Sigmoid colon (tissue), 7 donors: ENCODE results near the gene CRACR2B. TPM values are rescaled to one million over a fixed set of nuclear protein-coding genes. Genes with fewer than 3 reads are reported as not detected.

Experiments used
- DNase-seq: peaks from one replicate; pipeline ENCODE4 v3.0.0-alpha.2; 2019
- H3K27ac ChIP-seq, 4 donors: fragments of 200-600 bp; sonication (generic); one replicate each; pipeline ENCODE4 v1.5.1; 2016 to 2019; ENCODE audit warnings: mild to moderate bottlenecking in 1 of 4
- H3K27me3 ChIP-seq, 3 donors: fragments of 200-600 bp; sonication (generic); one replicate each; pipeline ENCODE4 v1.5.1; 2019; ENCODE audit warnings: mild to moderate bottlenecking in 1 of 3
- H3K36me3 ChIP-seq, 4 donors: fragments of 200-600 bp; sonication (generic); one replicate each; pipeline ENCODE4 v1.5.1; 2016 to 2019
- H3K4me1 ChIP-seq, 4 donors: fragments of 200-600 bp; sonication (generic); one replicate each; pipeline ENCODE4 v1.5.1; 2017 to 2019
- H3K4me3 ChIP-seq, 4 donors: fragments of 200-600 bp; sonication (generic); one replicate each; pipeline ENCODE4 v1.5.1; 2017 to 2019; ENCODE audit warnings: mild to moderate bottlenecking in 2 of 4, moderate library complexity in 1 of 4
- H3K9me3 ChIP-seq, 4 donors: fragments of 200-600 bp in 3 of 4; sonication (generic) in 3 of 4; one replicate each; pipeline versions ENCODE4 v1.5.1 to v1.6.1; 2013 to 2019
- CTCF ChIP-seq, 4 experiments: fragments of 450-650 bp in 3 of 4; fragments of 200-600 bp in 1 of 4; IDR thresholded peaks; one replicate each; pipeline ENCODE4 v1.5.1; 2016 to 2019; ENCODE audit warnings: antibody characterized with exemption in 4 of 4, mild to moderate bottlenecking in 3 of 4, moderate library complexity in 2 of 4
- EP300 ChIP-seq, 4 donors: sonication (generic); formaldehyde crosslinking; IDR thresholded peaks; one replicate each; pipeline ENCODE4 v1.6.1; 2017; ENCODE audit warnings: antibody characterized with exemption in 4 of 4
- POLR2A ChIP-seq, 2 donors: fragments of 450-650 bp; IDR thresholded peaks; one replicate each; pipeline ENCODE4 v1.6.1; 2016; ENCODE audit warnings: antibody characterized with exemption in 2 of 2, mild to moderate bottlenecking in 2 of 2, moderate library complexity in 2 of 2
- POLR2AphosphoS5 ChIP-seq, 4 donors: sonication (generic); formaldehyde crosslinking; IDR thresholded peaks; one replicate each; pipeline ENCODE4 v1.6.1; 2017; ENCODE audit warnings: antibody characterized with exemption in 4 of 4
- WGBS, 2 donors: extraction: QIAGEN DNeasy Blood & Tissue Kit; methylation state at CpG; one replicate each; pipeline ENCODE4 v1.1.7; 2013; 5-methylcytosine and 5-hydroxymethylcytosine counted together
- intact Hi-C: fragments of 100-400 bp; cut with DNase I; formaldehyde crosslinking; loops from one replicate; pipeline ENCODE4 v1.15.1; 2023
- polyA plus RNA-seq, 3 donors: library from polyadenylated mRNA; stranded (reverse); fragments of 200-250 nt; gene quantifications; one replicate each; pipeline ENCODE4 v1.2.3, GENCODE V29; 2013
- total RNA-seq, 4 donors: library from RNA; depleted of rRNA; stranded (reverse); fragments of >200 nt; gene quantifications; one replicate each; pipeline ENCODE4 v1.1.0, GENCODE V29; 2016
- donor health status: healthy with polysubstance abuse.
- donor health status: Bipolar disorder and iron deficiency.
- donor health status: healthy.

The CRACR2B gene
- total and polyA plus RNA-seq, 7 donors, result 1.5 to 149 (median 9.5) TPM

GRCh38 chr11:875203-875602 is 47.5 kb downstream of the CRACR2B start:
- intact Hi-C loops, result no loop called here
- no peaks in the 10 kb centered on the region for H3K4me1 ChIP-seq
- H3K9me3 ChIP-seq, result no peaks in the 10 kb centered on the region
- H3K4me3 ChIP-seq, result no peak overlapping the region
- TF ChIP-seq POLR2A (IDR thresholded peaks at IDR 0.05) (no peak), EP300 (IDR thresholded peaks at IDR 0.05) (no peak), CTCF (IDR thresholded peaks at IDR 0.05) (no peak), POLR2AphosphoS5 (IDR thresholded peaks at IDR 0.05) (no peak)
- 73 to 89% methylated on average over 16 of the region's 16 CpGs for WGBS, 2 donors
- no peak overlapping the region for H3K27ac ChIP-seq
- H3K27me3 ChIP-seq, result no peaks in the 10 kb centered on the region
- DNase-seq, result no peak
- peaks cover 0 to 10% (median 2%) of the 10 kb centered on the region in 4 donors for H3K36me3 ChIP-seq

- intact Hi-C loops, result no loop called here
- no peak for TF ChIP-seq POLR2AphosphoS5 (IDR thresholded peaks at IDR 0.05)
- no peak for TF ChIP-seq POLR2A (IDR thresholded peaks at IDR 0.05)
- no peak for TF ChIP-seq EP300 (IDR thresholded peaks at IDR 0.05)
- TF ChIP-seq CTCF (IDR thresholded peaks at IDR 0.05), result no peak
- Histone ChIP-seq H3K27me3 (no peaks in the 10 kb centered on the region), H3K4me1 (no peaks in the 10 kb centered on the region), H3K36me3 (peaks cover 0 to 13% (median 4%) of the 10 kb centered on the region in 4 donors), H3K27ac (no peak overlapping the region), H3K4me3 (no peak overlapping the region), H3K9me3 (no peaks in the 10 kb centered on the region)
- no peak for DNase-seq
- WGBS, 2 donors, result 92 to 94% methylated on average over 21 of the region's 21 CpGs
Observed at GRCh38 chr11:875769-876301, 48.1 kb downstream of the CRACR2B start.

GRCh38 chr11:876545-876944 is 48.8 kb downstream of the CRACR2B start:
- 85 to 88% methylated on average over 12 of the region's 12 CpGs for WGBS, 2 donors
- TF ChIP-seq EP300 (IDR thresholded peaks at IDR 0.05) (no peak), POLR2A (IDR thresholded peaks at IDR 0.05) (no peak), CTCF (IDR thresholded peaks at IDR 0.05) (no peak), POLR2AphosphoS5 (IDR thresholded peaks at IDR 0.05) (no peak)
- peaks cover 0 to 13% (median 4%) of the 10 kb centered on the region in 4 donors for H3K36me3 ChIP-seq

GRCh38 chr11:877565-877964 is 49.8 kb downstream of the CRACR2B start:
- no peaks in the 10 kb centered on the region for H3K27me3 ChIP-seq
- no peaks in the 10 kb centered on the region for H3K9me3 ChIP-seq
- WGBS, 2 donors, result 94 to 95% methylated on average over 11 of the region's 11 CpGs
- no peaks in the 10 kb centered on the region for H3K4me1 ChIP-seq
- peaks cover 0 to 21% (median 4%) of the 10 kb centered on the region in 4 donors for H3K36me3 ChIP-seq
- intact Hi-C loops, result no loop called here
- no peak for TF ChIP-seq CTCF (IDR thresholded peaks at IDR 0.05)
- TF ChIP-seq EP300 (IDR thresholded peaks at IDR 0.05), result no peak
- H3K27ac ChIP-seq, result no peak overlapping the region
- no peak overlapping the region for H3K4me3 ChIP-seq
- no peak for DNase-seq

More at GRCh38 chr11:876545-876944, 48.8 kb downstream of the CRACR2B start:
- Histone ChIP-seq H3K4me3 (no peak overlapping the region), H3K4me1 (no peaks in the 10 kb centered on the region), H3K27me3 (no peaks in the 10 kb centered on the region), H3K27ac (no peak overlapping the region), H3K9me3 (no peaks in the 10 kb centered on the region)
- intact Hi-C loops, result no loop called here
- no peak for DNase-seq

GRCh38 chr11:880447-880846 is 52.7 kb downstream of the CRACR2B start:
- H3K36me3 ChIP-seq, result peaks cover 0 to 37% (median 10%) of the 10 kb centered on the region in 4 donors
- no peaks in the 10 kb centered on the region for H3K9me3 ChIP-seq
- no peak overlapping the region for H3K27ac ChIP-seq
- 89 to 90% methylated on average over 14 of the region's 14 CpGs for WGBS, 2 donors
- intact Hi-C loops, result no loop called here
- no peaks in the 10 kb centered on the region for H3K27me3 ChIP-seq
- no peaks in the 10 kb centered on the region for H3K4me1 ChIP-seq
- DNase-seq, result no peak
- TF ChIP-seq CTCF (IDR thresholded peaks at IDR 0.05) (no peak), EP300 (IDR thresholded peaks at IDR 0.05) (no peak), POLR2A (IDR thresholded peaks at IDR 0.05) (no peak)
- no peak overlapping the region for H3K4me3 ChIP-seq
